ENCODE results near the gene NFKB2.

NFKB2 gene

GRCh38 chr10:102394801-102395399 lies 605 bp upstream of the NFKB2 start:
- no peak for DNase-seq

- DNase-seq: no peak
Observed at GRCh38 chr10:102396317-102396650, 779 bp downstream of the NFKB2 start.

GRCh38 chr10:102396730-102397151 lies 1.2 kb downstream of the NFKB2 start:
- DNase-seq: no peak

- DNase-seq: no peak
Observed at GRCh38 chr10:102397222-102398171, 2.0 kb downstream of the NFKB2 start.

- DNase-seq: no peak
Observed at GRCh38 chr10:102398172-102399020, 2.9 kb downstream of the NFKB2 start.

GRCh38 chr10:102399217-102400021 lies 3.9 kb downstream of the NFKB2 start:
- peak; percentile 90 for DNase-seq

- no peak for DNase-seq
Observed at GRCh38 chr10:102400076-102400475, 4.6 kb downstream of the NFKB2 start.

GRCh38 chr10:102400598-102401341 lies 5.3 kb downstream of the NFKB2 start:
- DNase-seq: no peak

- DNase-seq: no peak
Observed at GRCh38 chr10:102401342-102401654, 5.8 kb downstream of the NFKB2 start.

GRCh38 chr10:102401735-102402511 lies 6.4 kb downstream of the NFKB2 start:
- no peak for DNase-seq

GRCh38 chr10:102402512-102402896 lies 7.0 kb downstream of the NFKB2 start:
- DNase-seq: no peak

- no peak for DNase-seq
Observed at GRCh38 chr10:102403115-102403514, 7.6 kb downstream of the NFKB2 start.

- no peak for DNase-seq
Observed at GRCh38 chr10:102404361-102405107, 9.0 kb downstream of the NFKB2 start.

- no peak for DNase-seq
Observed at GRCh38 chr10:102405108-102405571, 9.6 kb downstream of the NFKB2 start.

- DNase-seq: no peak
Observed at GRCh38 chr10:102405632-102406031, 10.1 kb downstream of the NFKB2 start.

GRCh38 chr10:102406815-102407214 lies 11.3 kb downstream of the NFKB2 start:
- DNase-seq: no peak

- DNase-seq: no peak
Observed at GRCh38 chr10:102407425-102408130, 12.1 kb downstream of the NFKB2 start.

GRCh38 chr10:102408131-102408727 lies 12.7 kb downstream of the NFKB2 start:
- no peak for DNase-seq
